Endodermal cell (in vitro differentiated cells): ENCODE results near the gene GRID1. TPM values are rescaled to one million over a fixed set of nuclear protein-coding genes. Genes with fewer than 3 reads are reported as not detected.

Source experiments
- DNase-seq: peaks from one replicate; pipeline ENCODE4 v3.0.0-alpha.2; 2017
- H3K27ac ChIP-seq: 2 replicates; pipeline ENCODE4 v1.5.1; 2013; ENCODE audit warnings: mild to moderate bottlenecking, low read depth, low read length, moderate library complexity
- H3K27me3 ChIP-seq: 2 replicates; pipeline ENCODE4 v1.6.1; 2013; ENCODE audit warnings: mild to moderate bottlenecking, low read length, moderate library complexity; ENCODE audit not compliant: insufficient read depth, control insufficient read depth, poor library complexity, severe bottlenecking
- H3K36me3 ChIP-seq: 2 replicates; pipeline ENCODE4 v1.7.0; 2013; ENCODE audit warnings: mild to moderate bottlenecking, low read length, moderate library complexity; ENCODE audit not compliant: control insufficient read depth, insufficient read depth
- H3K4me1 ChIP-seq: one replicate; pipeline ENCODE4 v1.7.0; 2013; ENCODE audit warnings: low read length; ENCODE audit not compliant: control insufficient read depth, insufficient read depth
- H3K4me3 ChIP-seq: 2 replicates; pipeline ENCODE4 v1.5.1; 2013; ENCODE audit warnings: mild to moderate bottlenecking, low read length, moderate library complexity
- H3K9ac ChIP-seq: 2 replicates; pipeline ENCODE4 v1.6.1; 2013; ENCODE audit warnings: mild to moderate bottlenecking, low read length, moderate library complexity; ENCODE audit not compliant: poor library complexity, severe bottlenecking; ENCODE audit errors: extremely low read depth
- H3K9me3 ChIP-seq: 2 replicates; pipeline ENCODE4 v1.6.1; 2013; ENCODE audit warnings: mild to moderate bottlenecking, low read length, moderate library complexity; ENCODE audit not compliant: control insufficient read depth
- H3K27ac Mint-ChIP-seq: 2 replicates; pipeline ENCODE4 v1.8.0; 2020; ENCODE audit warnings: mixed read lengths
- H3K27me3 Mint-ChIP-seq: 2 replicates; pipeline ENCODE4 v1.8.0; 2021; ENCODE audit warnings: mild to moderate bottlenecking, mixed read lengths; ENCODE audit not compliant: insufficient read depth
- H3K36me3 Mint-ChIP-seq: 2 replicates; pipeline ENCODE4 v1.8.0; 2020; ENCODE audit warnings: low read depth, mixed read lengths
- H3K4me1 Mint-ChIP-seq: 2 replicates; pipeline ENCODE4 v1.8.0; 2020; ENCODE audit warnings: mixed read lengths
- H3K4me3 Mint-ChIP-seq: 2 replicates; pipeline ENCODE4 v1.8.0; 2020; ENCODE audit warnings: mild to moderate bottlenecking, moderate library complexity, mixed read lengths
- H3K9me3 Mint-ChIP-seq: 2 replicates; pipeline ENCODE4 v1.8.0; 2020; ENCODE audit warnings: mild to moderate bottlenecking, mixed read lengths
- WGBS, 2 experiments: methylation state at CpG; one replicate each; pipeline versions ENCODE4 v1.1.5 to v1.1.7; 2013; ENCODE audit warnings: missing lambda C conversion rate in 2 of 2, mixed read lengths in 1 of 2; ENCODE audit not compliant: insufficient coverage in 1 of 2, insufficient read length in 1 of 2; 5-methylcytosine and 5-hydroxymethylcytosine counted together
- total RNA-seq, 2 donors: library from RNA; stranded (reverse); fragmentation: NEBNext Ultra II Directional in 1 of 2; extraction: Animal tissue kit (Norgen Biotek cat#: 25700) in 1 of 2; gene quantifications; 2 replicates in 1 of 2; 3 replicates in 1 of 2; pipeline ENCODE4 v1.2.1, GENCODE V29; 2021
- TF ChIP-seq, protein P1 (sequence below): fragments of 200-600 bp; sonication (generic); conservative IDR thresholded peaks from 2 replicates; pipeline ENCODE4 v1.5.0; 2021; ENCODE audit warnings: antibody characterized with exemption, mild to moderate bottlenecking

Gene GRID1
- total RNA-seq, 2 donors from 2014 or later = 0.13 to 0.53 TPM

DNA sequence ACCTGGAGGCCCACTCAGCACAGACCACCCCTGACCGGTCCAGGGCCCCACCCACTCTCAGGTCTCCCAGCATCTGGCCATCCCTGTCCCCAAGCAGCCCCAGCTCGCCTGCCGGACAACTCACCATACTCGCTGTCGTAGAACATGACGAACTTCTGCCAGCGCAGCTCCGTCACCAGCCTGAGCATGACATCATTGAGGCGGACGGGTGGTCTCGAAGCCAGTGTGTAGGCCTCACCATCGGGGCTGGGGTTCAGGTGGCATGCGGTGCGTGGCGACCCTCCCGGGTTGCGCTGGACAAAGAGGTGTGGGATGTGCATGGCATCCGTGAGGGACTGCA, 160.4 kb downstream of the GRID1 start:
- Mint-ChIP-seq H3K4me1 (no peaks in the 10 kb centered on the region), H3K9me3 (no peaks in the 10 kb centered on the region), H3K27ac (no peak overlapping the region), H3K36me3 (no peaks in the 10 kb centered on the region), H3K4me3 (no peak overlapping the region), H3K27me3 (peaks cover 5% of the 10 kb centered on the region)
- H3K36me3 ChIP-seq = no peaks in the 10 kb centered on the region
- no peak for DNase-seq
- no peak overlapping the region for H3K27ac ChIP-seq
- no peaks in the 10 kb centered on the region for H3K27me3 ChIP-seq
- no peak overlapping the region for H3K4me3 ChIP-seq
- WGBS, 2 experiments = 94 to 96% methylated on average over 18 of the region's 18 CpGs
- no peak overlapping the region for H3K9ac ChIP-seq
- H3K9me3 ChIP-seq = no peaks in the 10 kb centered on the region
- no peaks in the 10 kb centered on the region for H3K4me1 ChIP-seq
- TF ChIP-seq, protein P1, sequence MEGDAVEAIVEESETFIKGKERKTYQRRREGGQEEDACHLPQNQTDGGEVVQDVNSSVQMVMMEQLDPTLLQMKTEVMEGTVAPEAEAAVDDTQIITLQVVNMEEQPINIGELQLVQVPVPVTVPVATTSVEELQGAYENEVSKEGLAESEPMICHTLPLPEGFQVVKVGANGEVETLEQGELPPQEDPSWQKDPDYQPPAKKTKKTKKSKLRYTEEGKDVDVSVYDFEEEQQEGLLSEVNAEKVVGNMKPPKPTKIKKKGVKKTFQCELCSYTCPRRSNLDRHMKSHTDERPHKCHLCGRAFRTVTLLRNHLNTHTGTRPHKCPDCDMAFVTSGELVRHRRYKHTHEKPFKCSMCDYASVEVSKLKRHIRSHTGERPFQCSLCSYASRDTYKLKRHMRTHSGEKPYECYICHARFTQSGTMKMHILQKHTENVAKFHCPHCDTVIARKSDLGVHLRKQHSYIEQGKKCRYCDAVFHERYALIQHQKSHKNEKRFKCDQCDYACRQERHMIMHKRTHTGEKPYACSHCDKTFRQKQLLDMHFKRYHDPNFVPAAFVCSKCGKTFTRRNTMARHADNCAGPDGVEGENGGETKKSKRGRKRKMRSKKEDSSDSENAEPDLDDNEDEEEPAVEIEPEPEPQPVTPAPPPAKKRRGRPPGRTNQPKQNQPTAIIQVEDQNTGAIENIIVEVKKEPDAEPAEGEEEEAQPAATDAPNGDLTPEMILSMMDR = no peak

- Mint-ChIP-seq H3K36me3 (no peaks in the 10 kb centered on the region), H3K27me3 (peaks cover 5% of the 10 kb centered on the region), H3K9me3 (no peaks in the 10 kb centered on the region), H3K4me3 (no peak overlapping the region), H3K4me1 (no peaks in the 10 kb centered on the region), H3K27ac (no peak overlapping the region)
- Histone ChIP-seq H3K4me1 (no peaks in the 10 kb centered on the region), H3K27ac (no peak overlapping the region), H3K27me3 (no peaks in the 10 kb centered on the region), H3K9me3 (no peaks in the 10 kb centered on the region), H3K36me3 (no peaks in the 10 kb centered on the region), H3K9ac (no peak overlapping the region), H3K4me3 (no peak overlapping the region)
- 87 to 92% methylated on average over 2 to 7 of the region's 7 CpGs for WGBS, 2 experiments
- no peak for DNase-seq
- TF ChIP-seq, protein P1 = no peak
These were observed 161.0 kb downstream of the GRID1 start for GRCh38 chr10:86205306-86206239.

DNA sequence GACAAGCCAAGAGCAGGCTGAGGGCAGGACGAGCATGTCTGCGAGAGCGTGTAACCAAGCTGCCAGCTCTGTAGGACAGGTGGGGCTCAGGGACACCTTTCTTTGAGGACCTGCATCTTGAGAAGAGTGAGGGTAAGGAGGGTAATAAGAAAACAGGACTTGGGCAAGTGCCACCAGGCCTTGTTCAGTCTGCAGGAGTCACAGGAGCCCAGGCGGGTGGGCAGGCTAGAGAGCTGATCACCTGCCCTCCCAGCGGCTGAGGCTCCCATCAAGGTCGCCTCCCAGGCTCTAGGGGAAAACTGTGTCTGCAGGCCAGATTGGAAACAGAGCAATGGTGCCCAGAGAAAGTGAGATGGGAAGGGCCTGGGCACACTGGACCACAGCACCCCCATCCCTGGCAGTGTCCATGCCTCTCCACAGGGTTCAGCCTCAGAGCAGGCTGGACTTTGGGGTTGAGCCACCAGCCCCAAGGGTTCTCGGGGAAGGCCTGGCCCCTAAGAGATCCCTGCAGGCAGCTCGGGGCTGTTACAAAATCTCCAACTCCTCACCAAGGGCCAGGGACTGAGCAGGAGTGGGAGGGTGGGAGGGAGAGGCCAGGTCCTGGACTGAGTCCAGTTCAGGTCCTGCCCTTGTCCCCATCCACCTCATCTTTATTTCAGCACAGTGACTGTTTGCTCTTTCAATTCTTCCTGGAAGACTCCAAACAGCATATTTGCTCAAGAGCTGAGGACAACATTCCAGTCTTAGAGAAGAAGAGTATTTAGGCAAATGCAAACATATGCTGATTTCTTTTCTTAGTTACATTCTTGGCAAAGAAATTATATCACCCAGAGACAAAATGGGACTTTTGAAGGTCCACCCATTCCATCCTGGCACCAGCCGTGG, 161.9 kb downstream of the GRID1 start:
- H3K4me1 Mint-ChIP-seq = no peaks in the 10 kb centered on the region

More for the DNA sequence above, 161.9 kb downstream of the GRID1 start:
- no peak overlapping the region for H3K9ac ChIP-seq
- H3K27me3 Mint-ChIP-seq = peaks cover 5% of the 10 kb centered on the region
- H3K36me3 ChIP-seq = no peaks in the 10 kb centered on the region
- H3K4me3 ChIP-seq = no peak overlapping the region
- no peaks in the 10 kb centered on the region for H3K27me3 ChIP-seq
- no peak for DNase-seq
- no peaks in the 10 kb centered on the region for H3K36me3 Mint-ChIP-seq
- H3K27ac ChIP-seq = no peak overlapping the region
- H3K9me3 ChIP-seq = no peaks in the 10 kb centered on the region
- no peak overlapping the region for H3K4me3 Mint-ChIP-seq
- TF ChIP-seq, protein P1 = no peak
- H3K4me1 ChIP-seq = no peaks in the 10 kb centered on the region
- no peak overlapping the region for H3K27ac Mint-ChIP-seq
- no peaks in the 10 kb centered on the region for H3K9me3 Mint-ChIP-seq
- 90 to 95% methylated on average over 4 to 8 of the region's 9 CpGs for WGBS, 2 experiments
